Myocyte (in vitro differentiated cells): ENCODE results near the gene FMR1NB. TPM values are rescaled to one million over a fixed set of nuclear protein-coding genes. Genes with fewer than 3 reads are reported as not detected.

Experiments
- DNase-seq: peaks from one replicate; pipeline ENCODE4 v3.0.0-alpha.2; 2012; ENCODE audit warnings: low read depth
- total RNA-seq: library from RNA; depleted of rRNA; stranded (reverse); fragments of >200 nt; gene quantifications from 2 replicates; pipeline ENCODE4 v1.2.3, GENCODE V29; 2014

FMR1NB gene
- total RNA-seq, 1 donor from 2014 or later: not detected

DNA sequence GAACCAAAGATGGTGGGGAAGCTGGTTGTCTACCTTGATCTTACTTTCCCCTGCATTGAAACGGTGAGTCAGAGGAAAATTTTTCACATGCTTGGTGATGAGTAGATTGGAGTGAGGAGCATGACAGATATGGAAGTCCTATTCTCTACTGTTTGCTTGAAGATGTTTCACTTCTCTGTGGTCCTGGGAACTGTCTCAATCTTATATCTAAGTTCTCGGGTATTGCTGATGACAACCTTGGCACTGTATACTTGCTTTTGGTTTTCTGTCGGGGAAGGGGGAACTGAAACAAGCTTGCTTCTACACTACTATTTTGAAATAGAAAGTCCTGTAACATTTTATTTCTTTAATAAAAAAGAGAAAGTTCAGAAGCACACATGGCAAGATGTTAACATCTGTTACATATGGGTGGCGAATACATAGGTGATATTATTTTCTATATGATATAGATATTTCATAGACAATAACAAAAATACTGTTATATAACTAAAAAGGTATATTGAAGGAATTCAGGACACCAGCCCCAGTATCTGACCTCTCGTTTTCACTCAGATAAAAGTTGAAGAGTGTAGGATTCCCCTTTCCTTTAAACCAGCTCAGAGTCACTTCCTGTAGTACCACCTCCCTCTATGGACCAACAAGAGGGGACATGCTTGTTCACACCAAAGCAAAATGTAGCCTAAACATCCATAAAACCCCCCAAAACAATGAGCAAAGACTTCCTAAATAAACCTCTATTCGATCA is 88.8 kb downstream of the FMR1NB start:
- no peak for DNase-seq

DNA sequence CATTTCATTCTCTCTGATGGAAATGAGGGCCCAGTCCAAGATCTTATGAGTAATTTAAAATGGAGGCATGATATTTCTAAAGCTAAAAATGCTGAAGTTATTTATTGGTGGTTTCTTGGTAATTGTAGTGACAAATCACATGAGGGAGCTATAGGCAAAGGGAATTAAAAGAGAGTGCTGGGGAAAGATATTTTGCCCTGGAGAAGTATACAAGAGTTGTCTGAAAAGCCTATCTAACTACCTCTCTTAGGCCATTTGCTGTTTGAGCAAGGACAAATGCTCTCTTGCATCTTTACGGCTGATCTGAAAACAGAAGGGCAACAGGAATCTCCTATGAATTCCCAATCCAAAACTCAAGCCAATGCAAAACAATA is 89.4 kb downstream of the FMR1NB start:
- no peak for DNase-seq

Other genes starting within 250 kb of the FMR1NB start
- gene FMR1, start 69.4 kb upstream of the FMR1NB start, total RNA-seq: 25.6 and 31.8 TPM in 2 replicates